NCI-H146 treated with DMSO at 0.1 percent for 48 hours (cell line): Measurements from ENCODE around the gene ST6GALNAC4.

Experiments used
- DNase-seq: peaks from one replicate; lab custom pipeline; 2025; ENCODE audit not compliant: unreplicated experiment; lab: John Stamatoyannopoulos, UW

Gene ST6GALNAC4

DNA sequence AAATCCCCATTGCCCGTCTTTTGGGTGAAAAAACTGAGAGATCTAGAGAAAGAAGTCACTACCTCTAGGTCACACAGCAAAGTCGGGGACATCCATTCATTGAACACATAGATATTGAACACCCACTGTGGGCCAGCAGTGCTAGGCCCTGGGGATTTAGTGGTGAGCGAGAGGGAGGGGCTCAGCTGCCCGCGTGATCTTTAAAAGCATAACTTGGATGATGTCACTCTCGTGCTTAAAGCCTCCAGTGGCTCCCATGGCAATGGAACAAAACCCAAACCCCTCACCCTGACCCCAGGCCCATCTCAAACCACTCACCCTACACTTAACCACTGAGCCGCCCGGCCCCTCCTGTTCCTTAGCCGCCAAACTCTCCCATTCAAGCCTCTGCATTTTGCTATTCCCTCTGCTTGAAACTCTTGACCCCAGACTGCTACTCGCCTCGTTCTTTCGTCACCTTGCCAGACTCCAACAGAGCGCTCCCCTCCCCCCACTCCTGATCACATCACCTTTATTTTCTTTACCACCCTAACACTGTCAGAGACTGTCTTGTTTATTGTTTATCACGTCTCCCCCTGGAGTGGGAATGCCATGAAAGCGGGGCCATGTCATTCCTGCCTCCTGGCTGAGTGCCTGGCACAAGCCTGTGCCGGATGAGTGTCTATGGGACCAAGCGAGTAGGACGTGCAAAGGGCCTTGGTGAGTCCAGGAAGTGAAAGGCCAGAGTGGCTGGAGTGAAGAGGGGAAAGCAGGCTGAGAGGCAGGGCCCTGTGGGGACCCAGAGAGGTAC is 14.4 kb upstream of the ST6GALNAC4 start:
- DNase-seq: no peak

DNA sequence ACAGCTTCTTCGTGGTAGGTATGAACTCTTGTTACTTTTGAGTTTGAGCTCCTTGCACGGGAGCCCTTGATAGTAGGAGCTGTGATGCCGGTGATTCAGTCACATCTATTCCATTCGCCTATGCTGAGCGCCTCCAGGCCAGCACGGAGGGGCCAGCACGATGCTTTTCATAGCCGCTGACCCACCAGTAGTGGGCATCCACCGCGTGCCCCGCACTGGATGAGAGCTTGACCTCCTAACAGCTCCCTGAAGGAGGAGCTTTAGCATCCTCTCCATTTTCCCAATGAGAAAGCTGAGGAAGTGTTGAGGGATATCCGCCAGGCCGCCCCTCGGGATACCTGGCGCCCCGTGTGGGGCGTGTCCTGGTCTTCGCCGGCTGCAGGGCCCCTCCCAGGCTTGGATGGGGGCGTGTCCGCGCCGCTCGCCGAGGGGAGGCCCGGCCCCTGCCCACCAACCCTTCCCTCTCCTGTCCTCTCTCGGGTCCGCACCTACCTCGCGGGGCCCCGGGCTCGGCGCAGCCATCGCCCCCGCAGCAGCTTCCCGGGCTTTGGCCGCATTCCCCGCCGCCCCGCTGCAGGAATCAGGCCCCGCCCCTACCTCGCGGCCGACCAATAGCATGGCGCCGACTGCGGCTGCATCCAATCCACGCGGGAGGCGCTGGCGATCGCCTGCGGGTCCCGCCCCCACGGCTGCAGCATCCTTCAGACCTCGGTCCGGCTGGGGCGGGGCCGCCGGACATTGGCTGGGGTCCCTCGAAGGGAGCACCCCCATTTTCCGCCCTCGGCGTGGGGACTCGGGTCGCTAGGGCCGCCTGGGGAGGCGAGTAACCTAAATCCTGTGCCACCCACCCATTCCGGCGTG is 13.6 kb upstream of the ST6GALNAC4 start, which contains the start of gene PIP5KL1:
TSS of gene PIP5KL1 (minus strand) at position 547 of the 861 bp plus-strand sequence. CDS start at position 522, 25 bp downstream.
- peak; percentile 55 for DNase-seq

- no peak for DNase-seq
Measured at GRCh38 chr9:127929625-127929979, 12.8 kb upstream of the ST6GALNAC4 start.

GRCh38 chr9:127928676-127929624 is 12.1 kb upstream of the ST6GALNAC4 start:
- no peak for DNase-seq

GRCh38 chr9:127927988-127928675 is 11.3 kb upstream of the ST6GALNAC4 start:
- peak; percentile 27 for DNase-seq

GRCh38 chr9:127927201-127927987 is 10.6 kb upstream of the ST6GALNAC4 start:
- DNase-seq: peak; percentile 33

GRCh38 chr9:127926906-127927200 is 10.0 kb upstream of the ST6GALNAC4 start:
- DNase-seq: no peak

DNA sequence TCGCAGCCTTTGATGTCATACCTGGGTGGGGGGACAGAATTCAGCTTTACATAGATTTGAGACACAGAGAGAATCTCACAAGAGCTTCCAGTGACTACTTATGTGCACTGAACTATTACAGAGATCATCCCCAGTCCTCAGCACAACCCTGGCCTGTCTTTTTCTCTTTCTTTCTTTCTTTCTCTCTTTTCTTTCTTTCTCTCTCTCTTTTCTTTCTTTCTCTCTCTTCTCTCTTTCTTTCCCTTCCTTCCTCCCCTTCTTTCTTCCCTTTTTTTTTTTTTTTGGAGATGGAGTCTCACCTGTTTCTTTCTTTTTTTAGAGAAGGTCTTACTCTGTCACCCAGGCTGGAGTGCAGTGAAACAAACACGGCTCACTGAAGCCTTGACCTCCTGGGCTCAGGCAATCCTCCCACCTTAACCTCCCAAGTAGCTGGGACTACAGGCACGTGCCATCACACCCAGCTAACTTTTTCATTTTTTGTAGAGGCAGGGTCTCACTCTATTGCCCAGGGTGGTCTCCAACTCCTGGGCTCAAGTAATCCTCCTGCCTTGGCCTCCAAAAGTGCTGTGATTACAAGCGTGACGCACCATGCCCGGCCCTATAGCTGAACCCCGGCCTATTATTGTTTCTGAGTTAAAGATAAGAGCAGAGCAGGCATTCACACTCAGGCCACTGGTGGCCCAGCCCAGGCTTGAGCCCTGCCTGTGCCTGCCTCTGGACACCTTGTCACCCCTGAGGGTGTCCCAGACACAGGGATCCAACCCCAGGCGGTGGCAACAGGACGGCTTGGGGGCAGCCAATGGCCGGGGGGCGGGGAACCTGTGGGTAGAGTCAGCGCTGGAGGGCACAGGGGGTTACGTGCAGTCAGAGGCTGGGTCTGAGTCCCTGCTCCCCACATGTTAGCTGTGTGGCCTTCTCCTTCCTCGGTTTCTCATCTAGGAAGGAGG is 9.4 kb upstream of the ST6GALNAC4 start:
- DNase-seq: no peak

DNA sequence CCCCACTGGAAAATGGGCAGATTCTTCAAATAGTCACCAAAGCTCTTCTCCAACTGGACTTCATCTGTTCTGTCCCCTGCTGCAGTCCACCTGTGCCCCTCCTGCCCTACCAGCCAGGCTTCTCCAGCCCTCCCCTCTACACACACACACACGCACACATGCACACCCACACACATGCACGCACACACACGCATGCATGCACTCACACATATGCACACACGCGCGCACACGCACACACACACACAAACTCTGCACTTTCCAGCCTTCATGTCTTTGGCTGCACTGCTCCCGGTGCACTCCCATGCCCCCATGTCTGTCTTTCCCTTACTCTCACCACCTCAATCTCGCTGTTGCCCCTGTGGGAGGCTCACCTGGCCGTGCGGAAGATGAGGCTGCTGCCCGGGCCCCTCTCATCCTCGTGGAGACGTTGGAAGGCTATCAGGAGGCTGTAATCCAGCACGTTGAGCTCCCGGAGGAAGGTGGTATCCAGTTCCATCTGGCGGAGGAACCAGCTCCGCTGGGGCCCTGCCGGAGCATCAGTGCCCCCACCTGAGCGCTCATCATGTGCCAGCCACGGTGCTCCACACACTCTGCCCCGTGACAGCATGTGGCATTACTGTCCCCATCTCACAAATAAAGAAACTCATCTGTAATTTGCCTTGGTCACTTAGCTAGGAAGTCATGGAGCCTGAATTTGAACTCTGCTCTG is 8.0 kb upstream of the ST6GALNAC4 start:
- no peak for DNase-seq

GRCh38 chr9:127923771-127924170 is 6.9 kb upstream of the ST6GALNAC4 start:
- DNase-seq: no peak

DNA sequence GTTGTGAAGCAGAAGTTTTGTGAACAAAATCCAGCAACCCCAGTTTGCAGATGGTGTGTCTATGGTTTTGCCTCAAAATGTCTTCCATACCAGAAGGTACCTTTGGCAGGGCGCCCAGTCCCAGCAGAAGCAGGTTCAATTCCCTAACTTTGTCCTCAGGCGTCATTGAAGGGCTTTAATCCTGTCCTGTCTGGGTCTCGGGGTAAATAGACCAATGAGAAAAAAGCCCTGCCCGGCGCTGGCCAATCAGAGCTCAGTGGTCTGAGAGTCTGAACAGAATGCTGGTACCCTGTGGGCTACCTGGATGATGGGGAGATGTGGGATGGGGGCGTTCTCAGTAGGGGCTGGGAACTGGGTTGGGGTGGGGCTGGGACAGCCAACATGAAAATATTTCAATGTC is 6.2 kb upstream of the ST6GALNAC4 start:
- no peak for DNase-seq

DNA sequence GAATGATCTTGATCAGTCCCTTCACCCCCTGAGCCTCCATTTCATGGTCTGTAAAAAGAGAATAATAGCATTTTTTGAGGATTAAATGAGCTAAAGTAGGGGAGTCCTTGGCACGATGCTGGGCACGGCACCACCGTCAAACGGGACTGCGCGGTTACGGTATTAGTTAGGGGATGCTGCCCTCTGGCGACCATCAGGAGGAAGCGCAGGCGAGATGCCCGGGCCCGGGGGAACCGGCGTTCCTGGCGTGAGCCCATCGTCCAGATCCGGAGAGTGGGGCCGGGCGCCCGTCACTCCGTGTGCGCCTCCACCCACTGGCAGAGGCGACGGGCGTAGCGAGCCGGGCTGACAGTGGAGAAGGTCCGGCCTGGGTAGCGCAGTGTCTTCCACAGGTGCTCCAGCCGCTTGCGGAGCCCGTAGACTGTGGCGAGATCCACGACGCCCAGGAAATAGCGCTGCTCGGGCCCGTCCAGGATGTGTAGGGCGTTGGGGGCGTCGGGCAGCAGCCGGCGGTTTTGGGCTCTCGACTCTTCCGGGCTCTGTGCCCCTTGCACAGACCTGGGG is 4.8 kb upstream of the ST6GALNAC4 start:
- no peak for DNase-seq

GRCh38 chr9:127920794-127921193 is 4.0 kb upstream of the ST6GALNAC4 start:
- no peak for DNase-seq

DNA sequence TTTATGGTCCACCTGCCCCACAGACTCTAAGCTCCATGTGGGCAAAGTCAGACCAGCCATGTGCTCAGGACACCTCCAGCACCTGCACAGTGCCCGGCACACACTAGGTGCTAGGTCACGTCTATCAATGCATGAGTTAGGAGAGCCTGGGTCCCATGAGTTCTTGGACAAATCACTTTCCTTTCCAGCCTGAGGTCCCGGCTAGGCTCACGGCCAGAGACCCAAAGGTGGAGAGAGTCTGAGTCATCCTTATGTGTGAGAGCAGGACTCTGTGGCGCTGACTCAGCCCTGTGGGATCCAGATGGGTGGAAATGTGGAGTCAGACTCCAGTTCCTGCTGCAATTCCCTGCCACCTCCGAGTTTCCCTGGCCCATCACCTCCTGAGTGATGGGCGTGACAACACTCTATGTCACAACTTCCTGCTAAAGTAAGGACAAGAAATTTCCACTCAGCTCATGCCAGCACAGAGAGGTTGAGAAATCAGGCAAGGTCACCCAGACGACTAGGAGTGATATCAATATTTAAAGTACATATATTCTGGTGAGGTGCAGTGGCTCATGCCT is 2.5 kb upstream of the ST6GALNAC4 start:
- DNase-seq: no peak

DNA sequence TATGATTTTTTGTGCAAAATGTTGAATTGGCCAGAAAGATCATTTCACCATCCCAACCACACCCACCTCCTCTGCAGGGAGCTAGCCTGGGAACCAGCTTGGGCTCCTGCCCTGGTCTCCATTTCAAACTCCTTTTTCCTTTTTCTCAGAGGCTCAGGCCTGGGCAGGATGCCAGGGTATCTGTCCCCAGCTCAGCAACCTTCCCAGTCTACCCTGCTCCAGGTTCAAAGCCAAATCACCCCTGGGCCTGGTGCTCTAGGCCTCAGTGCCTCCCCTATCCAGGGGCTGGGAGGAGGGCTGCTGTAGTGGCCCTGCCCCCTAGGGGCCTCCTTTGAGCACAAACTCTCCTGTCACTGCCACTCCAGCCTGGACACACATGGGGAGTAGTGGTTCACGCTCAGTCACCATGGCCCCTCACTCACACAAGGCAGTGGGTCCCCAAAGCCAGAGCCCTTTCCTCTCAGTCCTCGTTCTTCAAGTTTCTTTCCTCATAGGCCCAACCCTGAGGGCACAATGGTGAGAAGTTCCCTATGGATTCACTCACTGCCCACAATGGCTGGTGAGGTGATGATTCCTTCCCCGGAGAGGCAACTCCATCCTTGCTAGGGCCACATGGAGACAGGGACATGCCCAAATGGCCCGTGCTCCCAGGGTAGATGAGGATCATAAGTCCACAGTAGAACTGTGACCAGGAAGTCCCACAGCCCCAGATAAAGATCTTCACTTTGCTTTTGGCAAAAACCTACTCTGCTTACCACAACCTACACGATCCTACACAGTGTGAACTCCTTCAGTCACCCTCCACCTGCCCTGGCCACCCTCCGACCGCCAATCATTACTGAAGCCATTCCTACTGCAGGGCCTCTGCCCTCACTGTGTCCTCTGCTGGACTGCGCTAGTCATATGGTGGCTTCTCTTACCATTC is 1.6 kb upstream of the ST6GALNAC4 start:
- DNase-seq: no peak

- no peak for DNase-seq
Measured at GRCh38 chr9:127917603-127918002, 762 bp upstream of the ST6GALNAC4 start.
